Suppressor macrophage treated with lipopolysaccharide for 1 hour (primary cell): Measurements from ENCODE around the gene SUPT7L.
"Not testable (repeated sequence)": the region's sequence is repeated elsewhere in the genome, so short reads cannot be mapped to it uniquely, and the experiment has no call there.

ENCODE experiments used
- DNase-seq, 3 donors: peaks; one replicate each; pipeline ENCODE4 v3.0.0-alpha.2; 2020 to 2022

Gene SUPT7L

GRCh38 chr2:27685006-27685405, 21.6 kb upstream of the SUPT7L start:
- not testable (repeated sequence) for DNase-seq

- peak; percentile 95 to 98 (median 97) for DNase-seq
Measured at GRCh38 chr2:27683390-27684071, 20.1 kb upstream of the SUPT7L start.

GRCh38 chr2:27682334-27682771, 18.9 kb upstream of the SUPT7L start:
- peak; percentile 51 to 87 (median 68) for DNase-seq

GRCh38 chr2:27681841-27682240, 18.4 kb upstream of the SUPT7L start:
- peak; percentile 32 to 59 (median 55) for DNase-seq

GRCh38 chr2:27680571-27680970, 17.2 kb upstream of the SUPT7L start:
- DNase-seq, result no peak

- no peak for DNase-seq
Measured at GRCh38 chr2:27672723-27673486, 9.5 kb upstream of the SUPT7L start.

- DNase-seq, result no peak
Measured at GRCh38 chr2:27671235-27671634, 7.8 kb upstream of the SUPT7L start.

- peak; percentile 20 to 59 (median 48) for DNase-seq
Measured at GRCh38 chr2:27667446-27667845, 4.0 kb upstream of the SUPT7L start.

- peak; percentile 14 to 42 (median 15) for DNase-seq
Measured at GRCh38 chr2:27664622-27665363, 1.4 kb upstream of the SUPT7L start.

- DNase-seq, result no peak
Measured at GRCh38 chr2:27664154-27664574, 750 bp upstream of the SUPT7L start.

- DNase-seq, result no peak
Measured at GRCh38 chr2:27661371-27661770, 2.0 kb downstream of the SUPT7L start.

- no peak for DNase-seq
Measured at GRCh38 chr2:27655155-27655951, 8.1 kb downstream of the SUPT7L start.

GRCh38 chr2:27653397-27653796, 10.0 kb downstream of the SUPT7L start:
- no peak for DNase-seq

- no peak for DNase-seq
Measured at GRCh38 chr2:27652790-27653189, 10.6 kb downstream of the SUPT7L start.

- DNase-seq, result no peak
Measured at GRCh38 chr2:27652341-27652740, 11.1 kb downstream of the SUPT7L start.

- DNase-seq, result no peak
Measured at GRCh38 chr2:27651056-27651455, 12.4 kb downstream of the SUPT7L start.

GRCh38 chr2:27647737-27648136, 15.7 kb downstream of the SUPT7L start:
- no peak for DNase-seq

- DNase-seq, result no peak
Measured at GRCh38 chr2:27647289-27647688, 16.1 kb downstream of the SUPT7L start.

- no peak for DNase-seq
Measured at GRCh38 chr2:27645197-27645596, 18.2 kb downstream of the SUPT7L start.

- DNase-seq, result no peak
Measured at GRCh38 chr2:27640722-27641245, 22.6 kb downstream of the SUPT7L start.

- no peak for DNase-seq
Measured at GRCh38 chr2:27638709-27639108, 24.7 kb downstream of the SUPT7L start.

GRCh38 chr2:27638037-27638637, 25.3 kb downstream of the SUPT7L start:
- DNase-seq, result no peak
